ENCODE measurements around the gene CEP295NL. TPM values are rescaled to one million over a fixed set of nuclear protein-coding genes. Genes with fewer than 3 reads are reported as not detected.

The CEP295NL gene
- total RNA-seq, 1 experiment from 2014 or later: 0.87 TPM

DNA sequence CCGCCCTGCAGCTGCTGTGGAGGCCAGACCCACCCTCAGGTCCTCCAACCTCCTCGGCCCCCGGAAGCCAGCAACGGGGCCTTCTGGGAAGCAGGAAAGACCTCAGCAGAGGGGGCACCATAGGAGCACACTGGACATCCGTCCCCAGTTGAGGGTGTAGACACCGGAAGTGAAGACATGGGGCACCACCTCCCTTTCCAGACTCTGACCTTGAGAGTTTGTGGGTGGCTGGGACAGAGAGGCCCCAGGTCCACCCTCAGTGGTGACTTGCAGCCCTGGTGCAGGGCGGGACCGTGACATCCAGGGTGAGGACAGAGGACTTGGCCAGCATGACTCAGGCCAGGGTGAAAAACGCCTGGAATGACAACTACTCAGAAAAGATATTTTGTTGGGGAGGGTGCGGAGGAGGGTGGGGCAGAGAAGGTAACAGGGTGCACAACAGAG lies 19.9 kb downstream of the CEP295NL start:
- Histone ChIP-seq H3K27me3 (ENCODE audit: control insufficient read depth, insufficient read depth, low read length) (no peaks in the 10 kb centered on the region), H3K36me3 (ENCODE audit: control insufficient read depth, insufficient read depth, low read length) (no peaks in the 10 kb centered on the region), H3K27ac (ENCODE audit: low read length) (peak overlapping the region; percentile 80), H3K4me1 (ENCODE audit: control insufficient read depth, insufficient read depth, low read length) (peaks cover 20% of the 10 kb centered on the region), H3K9me3 (ENCODE audit: control insufficient read depth, insufficient read depth, low read depth, low read length) (no peaks in the 10 kb centered on the region), H3K4me3 (ENCODE audit: low read depth in 2 of 2, low read length in 2 of 2) (peak overlapping the region in 1 of 2 experiments; percentile 35; a peak in 1 of 4 replicates)
- TF ChIP-seq, protein P1, sequence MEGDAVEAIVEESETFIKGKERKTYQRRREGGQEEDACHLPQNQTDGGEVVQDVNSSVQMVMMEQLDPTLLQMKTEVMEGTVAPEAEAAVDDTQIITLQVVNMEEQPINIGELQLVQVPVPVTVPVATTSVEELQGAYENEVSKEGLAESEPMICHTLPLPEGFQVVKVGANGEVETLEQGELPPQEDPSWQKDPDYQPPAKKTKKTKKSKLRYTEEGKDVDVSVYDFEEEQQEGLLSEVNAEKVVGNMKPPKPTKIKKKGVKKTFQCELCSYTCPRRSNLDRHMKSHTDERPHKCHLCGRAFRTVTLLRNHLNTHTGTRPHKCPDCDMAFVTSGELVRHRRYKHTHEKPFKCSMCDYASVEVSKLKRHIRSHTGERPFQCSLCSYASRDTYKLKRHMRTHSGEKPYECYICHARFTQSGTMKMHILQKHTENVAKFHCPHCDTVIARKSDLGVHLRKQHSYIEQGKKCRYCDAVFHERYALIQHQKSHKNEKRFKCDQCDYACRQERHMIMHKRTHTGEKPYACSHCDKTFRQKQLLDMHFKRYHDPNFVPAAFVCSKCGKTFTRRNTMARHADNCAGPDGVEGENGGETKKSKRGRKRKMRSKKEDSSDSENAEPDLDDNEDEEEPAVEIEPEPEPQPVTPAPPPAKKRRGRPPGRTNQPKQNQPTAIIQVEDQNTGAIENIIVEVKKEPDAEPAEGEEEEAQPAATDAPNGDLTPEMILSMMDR (IDR thresholded peaks at IDR 0.05): no peak
- TF ChIP-seq SIN3A (IDR thresholded peaks at IDR 0.05; ENCODE audit: borderline replicate concordance, insufficient read depth, low read depth, low read length) (no peak), TCF7L2 (IDR thresholded peaks at IDR 0.05; ENCODE audit: low read depth, low read length) (no peak), POLR2AphosphoS5 (IDR thresholded peaks at IDR 0.05; ENCODE audit: low read depth, low read length) (no peak)
- TF ChIP-seq, protein P2, sequence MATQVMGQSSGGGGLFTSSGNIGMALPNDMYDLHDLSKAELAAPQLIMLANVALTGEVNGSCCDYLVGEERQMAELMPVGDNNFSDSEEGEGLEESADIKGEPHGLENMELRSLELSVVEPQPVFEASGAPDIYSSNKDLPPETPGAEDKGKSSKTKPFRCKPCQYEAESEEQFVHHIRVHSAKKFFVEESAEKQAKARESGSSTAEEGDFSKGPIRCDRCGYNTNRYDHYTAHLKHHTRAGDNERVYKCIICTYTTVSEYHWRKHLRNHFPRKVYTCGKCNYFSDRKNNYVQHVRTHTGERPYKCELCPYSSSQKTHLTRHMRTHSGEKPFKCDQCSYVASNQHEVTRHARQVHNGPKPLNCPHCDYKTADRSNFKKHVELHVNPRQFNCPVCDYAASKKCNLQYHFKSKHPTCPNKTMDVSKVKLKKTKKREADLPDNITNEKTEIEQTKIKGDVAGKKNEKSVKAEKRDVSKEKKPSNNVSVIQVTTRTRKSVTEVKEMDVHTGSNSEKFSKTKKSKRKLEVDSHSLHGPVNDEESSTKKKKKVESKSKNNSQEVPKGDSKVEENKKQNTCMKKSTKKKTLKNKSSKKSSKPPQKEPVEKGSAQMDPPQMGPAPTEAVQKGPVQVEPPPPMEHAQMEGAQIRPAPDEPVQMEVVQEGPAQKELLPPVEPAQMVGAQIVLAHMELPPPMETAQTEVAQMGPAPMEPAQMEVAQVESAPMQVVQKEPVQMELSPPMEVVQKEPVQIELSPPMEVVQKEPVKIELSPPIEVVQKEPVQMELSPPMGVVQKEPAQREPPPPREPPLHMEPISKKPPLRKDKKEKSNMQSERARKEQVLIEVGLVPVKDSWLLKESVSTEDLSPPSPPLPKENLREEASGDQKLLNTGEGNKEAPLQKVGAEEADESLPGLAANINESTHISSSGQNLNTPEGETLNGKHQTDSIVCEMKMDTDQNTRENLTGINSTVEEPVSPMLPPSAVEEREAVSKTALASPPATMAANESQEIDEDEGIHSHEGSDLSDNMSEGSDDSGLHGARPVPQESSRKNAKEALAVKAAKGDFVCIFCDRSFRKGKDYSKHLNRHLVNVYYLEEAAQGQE (IDR thresholded peaks at IDR 0.05; ENCODE audit: insufficient read depth in 1 of 2, low read depth in 2 of 2, low read length in 1 of 2): no peak
- ChIA-PET POLR2A (no interaction called here), CTCF (no interaction called here)
- peak; percentile 22 for DNase-seq (ENCODE audit: low read depth, low spot score)
- in situ Hi-C loops (cut with HindIII; ENCODE audit: low pct_unique_long_range_greater_than_20kb, low sequenced_read_pairs) (no loop called here), intact Hi-C loops (cut with micrococcal nuclease; ENCODE audit: unreplicated experiment) (no loop called here)
- BruUV-seq (replicated peaks): no TSS peak
- ATAC-seq: peak; percentile 77

DNA sequence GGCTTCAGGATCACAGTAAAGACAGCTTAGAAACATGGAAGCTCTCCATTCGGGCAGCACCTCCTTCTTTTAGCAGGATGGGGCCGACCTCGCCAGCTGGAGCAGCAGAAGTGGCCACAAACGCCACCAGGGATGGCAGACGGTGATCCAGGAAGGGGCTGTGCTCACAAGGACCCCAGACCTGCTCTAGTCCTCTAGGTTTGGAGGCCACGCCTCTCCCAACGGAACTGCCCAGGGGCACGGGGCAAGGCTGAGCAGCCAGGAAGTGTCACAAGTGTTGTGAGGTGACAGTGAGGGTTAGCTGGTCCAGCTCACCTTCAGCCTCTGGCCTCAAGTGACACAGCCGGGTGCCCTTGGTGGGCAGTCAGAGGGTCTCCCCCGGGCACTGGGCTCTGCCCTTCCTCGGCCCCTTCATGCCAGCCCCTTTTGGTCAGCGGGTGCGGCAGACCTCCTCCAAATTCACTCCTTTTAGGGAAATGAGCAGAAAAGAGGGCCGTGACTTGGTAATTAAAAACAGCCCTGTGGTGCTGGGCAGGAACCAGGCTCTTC lies 20.4 kb downstream of the CEP295NL start:
- H3K27me3 ChIP-seq (ENCODE audit: control insufficient read depth, insufficient read depth, low read length): no peaks in the 10 kb centered on the region
- H3K4me1 ChIP-seq (ENCODE audit: control insufficient read depth, insufficient read depth, low read length): peaks cover 20% of the 10 kb centered on the region
- peak overlapping the region; percentile 80 for H3K27ac ChIP-seq (ENCODE audit: low read length)
- H3K4me3 ChIP-seq (ENCODE audit: low read depth in 2 of 2, low read length in 2 of 2): no peak overlapping the region
- ChIA-PET CTCF (no interaction called here), POLR2A (no interaction called here)
- no TSS peak for BruUV-seq (replicated peaks)
- TF ChIP-seq POLR2AphosphoS5 (IDR thresholded peaks at IDR 0.05; ENCODE audit: low read depth, low read length) (no peak), SIN3A (IDR thresholded peaks at IDR 0.05; ENCODE audit: borderline replicate concordance, insufficient read depth, low read depth, low read length) (no peak)
- DNase-seq (ENCODE audit: low read depth, low spot score): no peak
- H3K36me3 ChIP-seq (ENCODE audit: control insufficient read depth, insufficient read depth, low read length): no peaks in the 10 kb centered on the region
- ATAC-seq: no peak
- in situ Hi-C loops (cut with HindIII; ENCODE audit: low pct_unique_long_range_greater_than_20kb, low sequenced_read_pairs): no loop called here
- intact Hi-C loops (cut with micrococcal nuclease; ENCODE audit: unreplicated experiment): no loop called here
- H3K9me3 ChIP-seq (ENCODE audit: control insufficient read depth, insufficient read depth, low read depth, low read length): no peaks in the 10 kb centered on the region

DNA sequence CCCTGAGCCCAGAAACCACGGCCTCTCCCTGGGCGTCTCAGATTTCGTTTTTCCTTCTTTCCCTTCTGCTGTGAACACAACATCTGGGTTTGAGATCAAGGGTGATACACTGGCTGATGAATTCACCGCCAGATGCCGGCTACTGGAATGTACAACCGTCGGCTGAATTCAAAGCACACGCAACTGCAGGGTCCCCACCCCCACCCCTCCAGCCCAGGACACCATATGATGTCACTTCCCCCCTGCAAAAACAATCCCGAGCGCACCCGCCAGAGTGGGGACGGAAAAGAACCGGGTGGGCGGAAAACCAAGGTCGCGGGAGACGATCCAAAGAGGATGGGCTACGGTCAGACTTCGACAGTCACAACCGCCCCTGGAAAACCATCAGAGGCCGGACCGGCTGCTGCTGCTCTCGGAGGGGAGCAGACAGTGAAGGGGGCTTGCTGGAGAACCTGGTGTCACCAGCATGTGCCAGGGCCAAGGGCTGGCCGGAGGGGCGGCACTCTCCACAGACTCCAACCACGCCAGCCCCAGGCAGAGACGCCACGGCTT lies 23.3 kb downstream of the CEP295NL start:
- CTCF ChIA-PET: no interaction called here

More for the DNA sequence above, 23.3 kb downstream of the CEP295NL start:
- in situ Hi-C loops (cut with HindIII; ENCODE audit: low pct_unique_long_range_greater_than_20kb, low sequenced_read_pairs) (no loop called here), intact Hi-C loops (cut with micrococcal nuclease; ENCODE audit: unreplicated experiment) (no loop called here)
- Histone ChIP-seq H3K27me3 (ENCODE audit: control insufficient read depth, insufficient read depth, low read length) (no peaks in the 10 kb centered on the region), H3K36me3 (ENCODE audit: control insufficient read depth, insufficient read depth, low read length) (no peaks in the 10 kb centered on the region), H3K4me1 (ENCODE audit: control insufficient read depth, insufficient read depth, low read length) (peaks cover 20% of the 10 kb centered on the region), H3K9me3 (ENCODE audit: control insufficient read depth, insufficient read depth, low read depth, low read length) (no peaks in the 10 kb centered on the region), H3K27ac (ENCODE audit: low read length) (no peak overlapping the region), H3K4me3 (ENCODE audit: low read depth in 2 of 2, low read length in 2 of 2) (no peak overlapping the region)
- DNase-seq (ENCODE audit: low read depth, low spot score): no peak
- BruUV-seq (replicated peaks): no TSS peak
- TF ChIP-seq, protein P2 (IDR thresholded peaks at IDR 0.05; ENCODE audit: insufficient read depth in 1 of 2, low read depth in 2 of 2, low read length in 1 of 2): no peak
- no peak for ATAC-seq
- POLR2A ChIA-PET: no interaction called here

All from Panc1 (cell line).